Dedifferentiated amniotic fluid mesenchymal stem cell (primary cell): Measurements from ENCODE around the gene NAT16.
"Not testable (repeated sequence)": the region's sequence is repeated elsewhere in the genome, so short reads cannot be mapped to it uniquely, and the experiment has no call there.

Source experiments
- DNase-seq: peaks from one replicate; pipeline ENCODE4 v3.0.0-alpha.2; 2016; ENCODE audit errors: extremely low spot score

Gene NAT16

DNA sequence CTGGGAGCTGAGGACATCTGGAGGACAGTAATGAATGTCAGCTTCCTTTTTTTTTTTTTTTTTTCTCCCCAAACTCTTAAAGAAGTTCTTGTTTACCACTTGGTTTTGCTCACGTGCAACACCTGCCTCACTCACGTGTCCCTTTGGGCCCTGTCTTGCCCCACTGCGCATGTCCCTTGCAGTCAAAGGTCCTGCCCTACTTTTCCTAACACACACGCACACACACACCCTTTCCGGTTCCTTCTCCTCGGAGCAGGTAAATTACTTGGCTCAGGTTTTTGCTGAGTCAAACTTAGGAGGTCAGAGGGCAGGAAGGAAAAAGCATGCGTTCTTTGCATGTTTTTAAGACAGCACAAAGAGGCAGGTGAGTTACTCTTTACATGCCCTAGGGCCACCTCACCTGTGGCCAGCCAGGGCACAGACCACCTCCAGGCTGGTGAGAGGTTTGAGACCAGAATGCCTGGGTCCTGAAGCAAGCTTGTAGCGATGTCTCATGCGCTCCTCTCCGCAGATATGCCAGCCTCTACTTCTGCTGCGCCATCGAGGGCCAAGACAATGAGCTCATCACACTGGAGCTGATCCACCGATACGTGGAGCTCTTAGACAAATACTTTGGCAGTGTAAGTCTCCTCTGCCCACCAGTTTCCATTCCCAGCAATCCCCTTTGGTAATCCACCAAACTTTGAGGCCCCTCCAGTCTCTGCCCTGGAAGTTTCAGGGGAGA is 23.1 kb downstream of the NAT16 start:
- no peak for DNase-seq

DNA sequence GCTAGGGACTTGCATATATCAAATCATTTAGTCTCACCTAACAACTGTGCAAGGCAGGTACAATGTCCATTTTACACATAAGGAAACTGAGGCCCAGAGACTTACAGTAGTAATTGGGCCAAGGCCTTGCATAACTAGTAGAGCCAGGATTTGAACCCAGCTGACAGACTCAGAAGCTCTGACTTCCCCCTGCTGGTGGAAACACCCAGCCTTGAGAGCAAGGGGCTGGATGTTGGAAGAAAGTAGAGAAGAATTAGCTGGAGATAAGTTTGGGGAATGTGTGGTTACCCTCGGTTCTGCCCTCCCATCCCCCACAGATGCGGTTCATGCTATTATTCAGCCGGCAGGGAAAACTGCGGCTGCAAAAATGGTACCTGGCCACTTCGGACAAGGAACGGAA is 23.8 kb downstream of the NAT16 start:
- no peak for DNase-seq

DNA sequence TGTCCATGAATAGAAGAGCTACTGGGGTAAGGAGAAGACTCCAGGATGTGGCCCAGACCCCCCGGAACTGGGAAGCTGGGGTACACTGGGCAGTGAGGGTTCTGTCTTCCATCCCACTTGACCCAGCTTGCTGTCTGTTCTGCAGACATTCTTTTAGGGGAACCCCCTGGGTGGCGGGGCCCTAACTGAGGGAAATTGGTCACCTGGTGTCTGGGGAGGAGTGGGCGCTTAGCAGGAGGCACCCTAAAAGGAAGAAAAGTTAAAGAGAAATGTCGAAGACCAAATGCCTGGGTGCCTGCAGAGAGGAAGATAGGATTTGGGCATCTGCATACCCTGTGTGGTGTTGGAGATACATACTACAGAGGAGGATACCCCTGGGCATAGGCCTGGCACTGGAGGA is 24.8 kb downstream of the NAT16 start:
- no peak for DNase-seq

DNA sequence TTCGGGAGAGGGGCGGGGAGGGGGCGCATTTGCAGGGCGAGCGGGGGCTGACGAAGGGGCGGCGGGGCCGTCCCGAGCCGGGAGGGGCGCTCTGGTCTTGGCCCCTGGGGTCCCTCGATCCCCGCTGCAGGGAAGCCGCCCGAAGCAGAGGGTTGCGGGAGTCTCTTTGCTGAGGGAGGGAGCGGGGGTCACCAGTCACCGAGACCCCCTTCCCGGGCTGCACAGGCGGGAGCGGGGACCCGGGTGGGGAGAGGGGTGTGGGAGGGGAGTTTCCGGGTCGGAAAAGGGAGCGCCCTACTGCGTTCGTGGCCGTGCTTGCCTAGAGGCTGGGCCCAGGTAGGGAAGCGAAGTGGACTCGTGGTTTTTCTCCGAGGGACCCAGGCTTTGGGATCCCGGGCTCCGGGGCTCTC is 25.4 kb downstream of the NAT16 start:
- no peak for DNase-seq

DNA sequence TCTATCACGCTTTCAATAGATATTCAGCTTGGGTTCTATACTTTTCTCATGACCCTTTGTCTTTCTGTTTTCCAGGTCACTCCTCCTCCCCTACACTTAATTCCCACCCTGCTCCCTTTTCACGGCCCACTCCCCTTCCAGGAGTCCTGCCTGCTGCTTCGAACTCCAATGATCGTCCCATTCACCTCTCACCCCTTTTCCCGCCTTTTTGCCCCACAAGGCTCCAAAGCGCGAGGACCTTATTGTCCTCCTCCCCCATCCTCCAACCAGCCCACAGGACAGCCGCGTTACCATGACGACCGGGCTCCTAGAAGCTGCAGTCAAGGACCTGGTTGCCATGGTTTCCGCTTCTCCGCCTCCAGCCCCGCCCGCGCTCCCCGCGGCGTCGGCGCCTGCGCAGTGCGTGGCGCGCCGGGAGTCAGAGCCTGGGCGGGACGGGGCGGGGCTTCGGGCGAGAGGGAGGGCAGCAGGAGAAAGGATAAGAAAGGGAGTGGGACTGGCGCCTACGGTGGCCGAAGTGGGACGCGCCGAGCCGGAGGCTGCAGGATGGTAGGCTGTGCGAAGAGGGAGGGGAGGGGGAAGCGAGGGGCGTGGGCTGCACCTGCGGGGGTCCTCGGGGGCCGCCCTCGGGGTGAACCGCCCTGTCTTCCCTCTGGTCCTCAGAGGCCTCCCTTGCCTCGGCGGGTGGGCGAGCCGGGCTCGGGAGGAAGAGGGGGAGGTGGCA is 26.0 kb downstream of the NAT16 start, which contains the start of gene AP1S1:
TSS of gene AP1S1 (plus strand) at position 508 of the 724 bp plus-strand sequence. CDS start at position 547, 39 bp downstream.
- peak; percentile 86 for DNase-seq

DNA sequence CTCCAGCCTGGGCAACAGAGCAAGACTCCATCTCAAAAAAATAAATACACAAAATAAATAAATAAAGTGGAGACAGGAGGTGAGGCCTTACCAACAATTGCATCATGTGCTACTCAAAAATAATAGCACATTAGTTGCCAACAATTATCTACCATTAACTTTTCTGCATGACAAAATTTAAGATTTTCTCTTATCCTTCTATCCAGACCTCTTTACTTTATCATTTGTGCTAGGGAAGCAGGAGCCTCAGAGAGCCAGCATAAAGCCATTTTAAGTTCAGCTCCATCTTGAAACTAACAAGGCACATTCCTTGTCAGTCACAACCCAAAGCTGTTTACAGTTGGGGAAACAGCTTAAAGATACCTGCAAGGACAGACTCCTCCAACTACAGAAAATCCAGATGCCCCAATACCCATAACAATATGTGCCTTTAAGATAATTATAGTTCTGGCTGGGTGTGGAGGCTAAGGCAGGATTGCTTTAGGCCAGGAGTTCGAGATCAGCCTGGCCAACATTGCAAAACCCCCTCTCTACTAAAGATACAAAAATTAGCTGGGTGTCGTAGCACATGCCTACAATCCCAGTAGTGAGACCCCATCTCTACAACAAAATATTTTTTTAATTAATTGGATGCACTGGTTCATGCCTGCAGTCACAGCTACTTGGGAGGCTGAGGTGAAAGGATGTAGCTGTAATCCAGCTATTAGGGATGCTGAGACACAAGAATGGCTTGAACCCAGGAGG is 28.0 kb downstream of the NAT16 start:
- no peak for DNase-seq

DNA sequence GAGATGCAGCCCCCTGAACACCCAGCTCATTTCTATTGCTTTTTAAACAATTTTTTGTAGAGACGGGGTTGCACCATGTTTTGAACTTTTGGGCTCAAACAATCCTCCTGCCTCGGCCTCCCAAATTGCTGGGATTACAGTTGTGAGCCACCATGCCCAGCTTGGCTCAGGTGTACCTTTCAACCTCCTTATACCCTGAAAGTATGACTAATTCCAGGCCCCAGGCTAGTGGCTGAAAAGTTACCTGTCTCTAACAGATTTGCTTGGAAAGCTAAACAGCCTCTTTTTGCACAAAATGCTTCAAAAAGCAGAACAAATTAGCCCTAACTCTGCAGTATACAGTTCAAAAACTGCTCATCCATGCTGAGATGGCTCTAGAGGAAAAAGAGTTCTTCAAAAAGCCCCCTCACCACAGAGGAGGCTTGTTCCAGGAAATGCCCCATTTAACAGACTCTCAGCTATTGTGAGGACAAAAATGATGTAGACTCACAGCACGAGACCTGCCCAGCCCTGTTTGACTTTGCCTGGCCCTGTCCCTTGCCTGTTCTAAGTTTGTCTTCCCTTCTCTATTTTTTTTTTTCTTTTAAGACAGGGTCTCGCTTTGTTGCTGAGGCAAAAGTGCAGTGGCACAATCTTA is 39.2 kb downstream of the NAT16 start:
- DNase-seq, result no peak

DNA sequence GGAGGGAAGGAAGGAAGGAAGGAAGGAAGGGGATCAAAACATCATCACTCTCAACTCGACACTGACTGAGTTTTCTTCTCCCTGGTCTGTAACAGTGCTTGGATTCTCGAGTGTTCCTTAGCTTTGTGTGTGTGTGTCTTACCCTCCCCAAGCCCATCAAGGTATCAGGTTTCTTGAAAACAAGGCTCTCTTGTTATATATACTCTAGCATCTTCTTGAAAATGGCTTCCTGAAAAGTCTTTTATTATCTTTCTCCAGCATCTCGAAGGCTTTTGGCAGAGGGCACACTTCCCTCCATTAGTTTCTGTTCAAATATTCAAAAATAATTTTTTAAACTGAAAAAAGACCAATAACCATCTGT is 39.8 kb downstream of the NAT16 start:
- peak; percentile 16 for DNase-seq

DNA sequence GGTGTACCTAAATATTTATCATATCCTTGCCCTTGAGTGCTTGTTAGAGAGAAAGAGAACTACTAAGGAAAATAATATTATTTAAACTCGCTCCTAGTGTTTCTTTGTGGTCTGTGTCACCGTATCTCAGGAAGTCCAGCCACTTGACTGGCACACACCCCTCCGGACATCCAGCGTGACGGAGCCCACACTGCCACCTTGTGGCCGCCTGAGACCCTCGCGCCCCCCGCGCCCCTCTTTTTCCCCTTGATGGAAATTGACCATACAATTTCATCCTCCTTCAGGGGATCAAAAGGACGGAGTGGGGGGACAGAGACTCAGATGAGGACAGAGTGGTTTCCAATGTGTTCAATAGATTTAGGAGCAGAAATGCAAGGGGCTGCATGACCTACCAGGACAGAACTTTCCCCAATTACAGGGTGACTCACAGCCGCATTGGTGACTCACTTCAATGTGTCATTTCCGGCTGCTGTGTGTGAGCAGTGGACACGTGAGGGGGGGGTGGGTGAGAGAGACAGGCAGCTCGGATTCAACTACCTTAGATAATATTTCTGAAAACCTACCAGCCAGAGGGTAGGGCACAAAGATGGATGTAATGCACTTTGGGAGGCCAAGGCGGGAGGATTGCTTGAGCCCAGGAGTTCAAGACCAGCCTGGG is 41.8 kb downstream of the NAT16 start:
- DNase-seq, result peak; percentile 89

DNA sequence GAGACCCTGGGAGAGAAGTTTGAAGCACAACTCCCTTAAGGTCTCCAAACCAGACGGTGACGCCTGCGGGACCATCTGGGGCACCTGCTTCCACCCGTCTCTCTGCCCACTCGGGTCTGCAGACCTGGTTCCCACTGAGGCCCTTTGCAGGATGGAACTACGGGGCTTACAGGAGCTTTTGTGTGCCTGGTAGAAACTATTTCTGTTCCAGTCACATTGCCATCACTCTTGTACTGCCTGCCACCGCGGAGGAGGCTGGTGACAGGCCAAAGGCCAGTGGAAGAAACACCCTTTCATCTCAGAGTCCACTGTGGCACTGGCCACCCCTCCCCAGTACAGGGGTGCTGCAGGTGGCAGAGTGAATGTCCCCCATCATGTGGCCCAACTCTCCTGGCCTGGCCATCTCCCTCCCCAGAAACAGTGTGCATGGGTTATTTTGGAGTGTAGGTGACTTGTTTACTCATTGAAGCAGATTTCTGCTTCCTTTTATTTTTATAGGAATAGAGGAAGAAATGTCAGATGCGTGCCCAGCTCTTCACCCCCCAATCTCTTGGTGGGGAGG is 42.4 kb downstream of the NAT16 start:
- DNase-seq, result no peak

DNA sequence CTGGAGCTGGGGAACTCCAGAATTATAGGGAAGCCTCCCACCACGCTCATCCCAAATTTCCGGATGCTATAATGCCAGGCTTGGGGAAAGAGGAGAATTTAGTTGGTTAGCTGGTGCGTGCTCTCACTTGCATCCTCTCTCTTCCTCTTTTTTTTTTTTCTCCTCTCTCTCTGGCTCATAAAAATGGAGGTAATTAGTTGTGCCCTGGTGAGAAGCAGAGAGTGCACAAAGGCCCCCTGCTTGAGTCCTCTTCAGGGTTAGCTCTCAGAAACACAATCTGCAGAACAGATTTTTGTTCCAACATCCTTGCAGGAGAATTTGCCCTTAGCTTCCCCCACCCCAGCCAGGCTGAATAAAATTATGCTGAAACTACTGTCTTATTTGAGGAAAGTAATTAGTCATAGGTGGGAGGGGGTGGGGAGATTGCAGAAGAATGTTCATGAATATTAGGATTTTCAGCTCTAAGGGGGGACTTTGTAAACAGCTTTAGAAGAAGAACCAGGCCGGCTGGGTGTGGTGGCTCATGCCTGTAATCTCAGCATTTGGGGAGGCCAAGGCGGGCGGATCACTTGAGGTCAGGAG is 45.6 kb downstream of the NAT16 start:
- no peak for DNase-seq

DNA sequence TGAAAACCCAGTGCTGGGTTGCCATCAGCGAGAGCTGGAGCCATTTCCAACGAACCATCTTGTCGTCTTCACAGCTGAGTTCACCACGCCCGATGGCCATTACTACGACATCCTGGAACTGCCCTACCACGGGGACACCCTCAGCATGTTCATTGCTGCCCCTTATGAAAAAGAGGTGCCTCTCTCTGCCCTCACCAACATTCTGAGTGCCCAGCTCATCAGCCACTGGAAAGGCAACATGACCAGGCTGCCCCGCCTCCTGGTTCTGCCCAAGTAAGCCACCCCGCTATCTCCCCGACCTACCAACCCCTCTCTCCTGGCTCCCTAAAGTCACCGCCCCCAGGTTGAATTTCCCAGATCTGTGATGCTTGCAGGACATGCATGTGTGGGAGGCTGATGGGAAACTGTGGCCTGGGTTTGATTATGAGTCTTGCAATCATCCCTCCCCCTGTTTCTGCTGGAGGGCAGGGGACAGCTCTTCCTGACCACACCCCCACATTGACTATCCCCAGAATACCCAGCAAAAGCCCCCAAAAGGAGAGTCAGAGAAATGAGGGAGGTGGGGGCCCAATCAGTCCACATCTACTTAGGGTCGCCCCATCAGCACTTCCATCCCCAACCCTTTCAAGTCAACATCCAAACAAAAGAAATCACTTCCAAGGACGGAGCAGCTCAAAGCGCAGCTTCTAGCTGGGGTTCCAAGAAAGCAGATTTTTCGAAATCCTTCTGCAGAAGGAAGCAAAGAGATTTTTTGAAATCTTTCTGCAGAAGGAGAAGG is 46.3 kb downstream of the NAT16 start:
- DNase-seq, result no peak

DNA sequence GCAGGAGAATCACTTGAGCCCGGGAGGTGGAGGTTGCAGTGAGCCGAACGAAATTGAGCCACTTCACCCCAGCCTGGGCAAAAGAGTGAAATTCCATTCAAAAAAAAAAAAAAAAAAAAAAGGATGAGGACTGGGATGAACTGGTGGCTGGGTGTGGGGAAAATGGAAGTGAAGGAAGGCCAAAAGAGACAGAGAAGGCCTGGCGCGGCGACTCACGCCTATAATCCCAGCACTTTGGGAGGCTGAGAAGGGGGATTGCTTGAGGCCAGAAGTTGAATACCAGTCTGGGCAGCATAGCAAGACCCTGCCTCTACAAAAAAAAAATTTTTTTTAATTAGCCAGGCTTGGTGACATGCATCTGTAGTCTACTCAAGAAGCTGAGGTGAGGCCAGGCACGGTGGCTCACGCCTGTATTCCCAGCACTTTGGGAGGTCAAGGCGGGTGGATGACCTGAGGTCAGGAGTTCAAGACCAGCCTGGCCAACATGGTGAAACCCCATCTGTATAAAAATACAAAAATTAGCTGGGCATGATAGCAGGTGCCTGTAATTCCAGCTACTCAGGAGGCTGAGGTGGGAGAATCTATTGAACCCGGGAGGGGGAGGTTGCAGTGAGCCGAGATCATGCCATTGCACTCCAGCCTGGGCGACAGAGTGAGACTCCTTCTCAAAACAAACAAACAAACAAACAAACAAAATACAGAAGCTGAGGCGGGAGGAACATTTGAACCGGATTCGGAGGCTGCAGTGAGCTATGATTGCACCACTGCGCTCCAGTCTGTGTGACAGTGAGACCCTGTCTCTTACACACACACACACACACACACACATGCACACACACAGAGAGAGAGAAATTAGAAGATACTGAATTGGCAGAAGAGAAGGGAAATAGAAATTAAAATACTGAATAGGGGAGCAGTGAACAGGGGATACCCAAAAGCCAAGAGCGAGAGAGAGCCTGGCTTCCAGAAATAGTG is 47.2 kb downstream of the NAT16 start:
- DNase-seq, result not testable (repeated sequence)

DNA sequence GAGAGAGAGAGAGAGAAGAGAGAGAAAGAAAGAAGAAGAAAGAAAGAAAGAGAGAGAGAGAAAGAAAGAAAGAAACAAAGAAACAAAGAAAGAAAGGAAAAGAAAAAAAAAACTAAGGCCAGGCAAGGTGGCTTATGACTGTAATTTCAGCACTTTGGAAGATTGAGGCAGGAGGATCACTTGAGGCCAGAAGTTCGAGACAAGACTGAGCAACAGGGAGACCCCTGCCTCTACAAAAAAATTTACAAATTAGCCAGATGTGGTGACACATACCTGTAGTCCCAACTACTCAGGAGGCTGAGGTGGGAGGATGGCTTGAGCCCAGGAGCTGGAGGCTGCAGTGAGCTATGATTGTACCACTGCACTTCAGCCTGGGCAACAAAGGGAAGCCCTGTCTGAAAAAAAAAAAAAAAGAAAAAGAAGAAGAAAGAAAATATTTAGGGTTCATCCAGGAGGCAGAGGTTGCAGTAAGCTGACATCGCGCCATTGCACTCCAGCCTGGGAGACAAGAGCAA is 50.4 kb downstream of the NAT16 start:
- no peak for DNase-seq

DNA sequence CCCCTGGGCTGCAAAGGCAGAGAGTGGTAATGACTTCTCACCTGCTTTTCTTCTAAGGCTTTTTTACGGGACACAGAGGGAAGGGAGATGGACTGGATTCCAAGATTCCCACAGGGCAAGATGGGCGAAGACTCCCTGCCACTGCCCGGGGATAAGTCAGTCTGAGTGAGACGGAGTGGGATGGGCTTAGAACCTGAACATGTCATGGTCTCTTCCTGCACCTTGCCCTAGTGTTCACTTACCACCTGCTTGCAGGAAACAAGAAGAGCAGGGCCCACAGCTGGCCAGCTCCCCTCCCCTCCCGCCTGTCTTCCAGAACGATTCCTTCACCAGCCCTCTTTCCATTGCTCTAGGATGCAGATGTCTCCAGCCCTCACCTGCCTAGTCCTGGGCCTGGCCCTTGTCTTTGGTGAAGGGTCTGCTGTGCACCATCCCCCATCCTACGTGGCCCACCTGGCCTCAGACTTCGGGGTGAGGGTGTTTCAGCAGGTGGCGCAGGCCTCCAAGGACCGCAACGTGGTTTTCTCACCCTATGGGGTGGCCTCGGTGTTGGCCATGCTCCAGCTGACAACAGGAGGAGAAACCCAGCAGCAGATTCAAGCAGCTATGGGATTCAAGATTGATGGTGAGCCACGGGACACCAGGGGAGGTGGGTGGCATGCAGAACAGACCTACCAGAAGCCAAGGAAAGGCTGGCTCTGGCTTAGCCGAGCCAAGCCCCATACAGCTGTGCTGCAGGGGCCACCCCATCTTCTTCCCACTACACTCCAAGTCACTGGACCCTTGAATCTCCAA is 51.9 kb downstream of the NAT16 start:
- DNase-seq, result no peak

DNA sequence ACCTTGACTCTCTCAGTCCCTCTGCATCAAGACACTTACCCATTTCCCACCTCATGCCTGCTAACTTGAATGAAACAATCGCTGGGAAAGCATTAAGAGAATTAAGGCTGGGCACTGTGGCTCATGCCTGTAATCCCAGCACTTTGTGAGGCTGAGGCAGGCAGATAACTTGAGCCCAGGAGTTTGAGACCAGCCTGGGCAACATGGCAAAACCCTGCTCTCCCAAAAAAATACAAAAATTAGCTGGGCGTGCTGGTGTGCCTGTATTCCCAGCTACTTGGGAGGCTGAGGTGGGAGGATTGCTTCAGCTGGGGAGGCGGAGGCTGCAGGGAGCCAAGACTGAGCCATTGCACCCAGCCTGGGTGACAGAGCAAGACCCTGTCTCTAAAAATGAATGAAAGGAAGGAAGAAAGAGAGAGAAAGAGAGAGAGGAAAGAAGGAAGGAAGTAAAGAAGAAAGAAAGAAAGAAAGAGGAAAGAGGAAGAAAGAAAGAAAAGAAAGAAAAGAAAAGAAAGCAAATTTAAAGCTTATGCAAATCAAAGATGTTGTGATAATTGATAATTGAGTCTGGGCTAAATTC is 52.5 kb downstream of the NAT16 start:
- DNase-seq, result peak; percentile 21

DNA sequence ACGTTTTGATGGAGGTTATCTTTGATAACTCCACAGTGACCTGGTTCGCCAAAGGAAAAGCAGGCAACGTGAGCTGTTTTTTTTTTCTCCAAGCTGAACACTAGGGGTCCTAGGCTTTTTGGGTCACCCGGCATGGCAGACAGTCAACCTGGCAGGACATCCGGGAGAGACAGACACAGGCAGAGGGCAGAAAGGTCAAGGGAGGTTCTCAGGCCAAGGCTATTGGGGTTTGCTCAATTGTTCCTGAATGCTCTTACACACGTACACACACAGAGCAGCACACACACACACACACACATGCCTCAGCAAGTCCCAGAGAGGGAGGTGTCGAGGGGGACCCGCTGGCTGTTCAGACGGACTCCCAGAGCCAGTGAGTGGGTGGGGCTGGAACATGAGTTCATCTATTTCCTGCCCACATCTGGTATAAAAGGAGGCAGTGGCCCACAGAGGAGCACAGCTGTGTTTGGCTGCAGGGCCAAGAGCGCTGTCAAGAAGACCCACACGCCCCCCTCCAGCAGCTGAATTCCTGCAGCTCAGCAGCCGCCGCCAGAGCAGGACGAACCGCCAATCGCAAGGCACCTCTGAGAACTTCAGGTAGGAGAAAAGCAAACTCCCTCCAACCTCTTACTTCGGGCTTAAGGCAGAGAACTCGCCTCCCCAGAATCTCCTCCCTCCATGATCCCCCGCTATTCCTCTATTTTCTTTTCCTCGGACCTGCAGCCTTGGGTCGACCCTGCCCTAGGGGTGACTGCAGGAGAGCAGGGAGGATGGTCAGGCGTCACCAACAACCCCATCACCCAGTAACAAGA is 53.2 kb downstream of the NAT16 start, which contains the start of gene SERPINE1:
TSS of gene SERPINE1 (plus strand) at position 454 of the 809 bp plus-strand sequence. CDS start 1,290 bp downstream, outside the sequence.
- peak; percentile 97 for DNase-seq
